ACHN (cell line): ENCODE results near the gene DCBLD2.
A peak's percentile ranks its signal among the peaks of the same experiment; 100 is the strongest.

Experiments
- DNase-seq: peaks from one replicate; pipeline ENCODE4 v3.0.0-alpha.2; 2015
- in situ Hi-C: cut with HindIII; loops from 2 replicates; pipeline ENCODE4 v1.10.0; 2017; ENCODE audit warnings: low sequenced_read_pairs, low pct_ligation_motif_present, low pct_unique_long_range_greater_than_20kb

Gene DCBLD2

DNA sequence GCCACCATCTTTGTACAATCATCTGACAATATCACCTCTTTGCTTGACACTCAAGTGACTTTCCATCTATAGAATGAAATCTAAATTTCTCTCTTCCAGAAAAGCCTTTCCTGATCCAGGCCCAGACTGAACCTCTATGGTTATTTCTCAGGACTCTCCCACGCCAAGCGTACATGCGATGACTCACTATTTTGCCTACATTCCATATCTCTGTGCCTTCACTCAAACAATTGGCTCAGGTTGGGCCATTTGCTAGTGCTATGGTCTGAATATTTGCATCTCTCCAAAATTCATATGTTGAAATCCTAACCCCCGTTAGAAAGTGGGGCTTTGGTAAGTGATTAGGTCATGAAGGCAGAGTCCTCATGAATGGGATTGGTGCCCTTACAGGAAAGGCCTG lies 94.5 kb downstream of the DCBLD2 start:
- DNase-seq: no peak
- in situ Hi-C loops: no loop called here

DNA sequence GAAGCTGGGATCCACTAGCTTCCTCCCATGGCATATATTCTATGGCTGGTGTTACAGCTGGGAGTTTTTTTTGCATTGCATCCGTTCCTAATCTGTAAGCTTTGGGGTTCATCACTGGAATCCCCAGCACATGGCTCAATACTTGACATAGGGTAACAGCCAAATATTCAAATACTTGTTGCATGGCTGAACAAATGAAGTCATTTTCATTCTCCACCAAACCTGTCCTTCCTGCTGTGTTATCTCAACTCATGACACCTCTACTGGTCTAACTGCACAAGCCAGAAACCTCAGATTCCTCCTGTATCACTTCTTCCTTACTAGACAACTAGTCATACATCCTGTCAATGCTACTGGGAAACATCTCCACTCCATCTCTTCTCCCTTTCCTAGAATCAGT lies 95.0 kb downstream of the DCBLD2 start:
- DNase-seq: no peak
- in situ Hi-C loops: no loop called here

DNA sequence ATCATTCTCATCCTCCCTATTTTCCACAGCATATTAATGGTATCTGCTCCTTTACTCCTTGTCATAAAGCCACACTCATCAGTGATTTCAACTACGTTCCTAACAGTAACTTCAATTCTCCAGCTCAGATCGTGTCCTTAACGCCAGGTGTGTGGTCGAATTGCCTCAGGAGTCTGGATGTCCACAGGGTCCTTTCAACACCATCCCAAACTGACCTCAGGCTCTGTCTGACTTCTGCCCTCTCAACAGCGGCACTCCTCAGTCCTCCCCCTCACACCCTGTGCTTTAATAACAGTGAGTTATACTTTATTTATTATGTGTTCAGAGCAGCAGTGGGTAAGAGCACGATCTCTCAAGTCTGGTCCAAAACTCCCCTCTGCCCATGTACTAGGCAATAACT lies 95.9 kb downstream of the DCBLD2 start:
- no peak for DNase-seq
- in situ Hi-C loops: no loop called here

DNA sequence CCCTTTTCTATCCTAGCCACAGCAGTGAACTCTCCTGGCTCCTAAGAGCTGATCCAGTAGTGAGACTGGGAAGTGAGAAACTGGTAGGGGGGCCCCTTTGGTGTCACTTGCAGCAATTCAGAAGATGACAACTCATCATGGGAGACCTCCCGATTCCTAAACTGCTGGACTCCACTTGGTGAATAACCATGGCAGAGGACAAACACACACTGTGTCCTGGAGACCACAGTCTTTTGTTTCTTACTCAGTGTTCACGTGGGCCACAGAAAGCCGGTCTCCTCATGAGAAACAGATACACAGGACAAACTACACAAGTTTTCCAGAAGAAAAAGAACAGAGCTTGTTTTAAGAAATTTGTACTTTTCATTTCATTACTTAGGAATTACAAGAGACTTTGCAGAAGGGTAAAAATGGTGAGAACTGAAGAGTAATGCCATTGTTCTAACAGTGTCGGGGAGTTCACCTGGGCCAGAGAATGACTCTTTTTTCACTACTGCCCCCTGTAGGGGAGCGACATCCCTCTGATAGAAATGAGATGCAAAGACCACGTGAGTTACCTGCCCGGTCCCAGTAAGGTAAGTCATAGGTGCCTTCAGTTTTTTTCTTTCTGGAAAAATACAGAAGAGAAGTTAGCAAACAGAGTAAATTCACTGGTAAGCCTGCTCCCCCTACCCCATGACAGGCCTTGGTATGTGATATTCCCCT lies 100.3 kb downstream of the DCBLD2 start:
- in situ Hi-C loops: no loop called here
- peak; percentile 16 for DNase-seq

DNA sequence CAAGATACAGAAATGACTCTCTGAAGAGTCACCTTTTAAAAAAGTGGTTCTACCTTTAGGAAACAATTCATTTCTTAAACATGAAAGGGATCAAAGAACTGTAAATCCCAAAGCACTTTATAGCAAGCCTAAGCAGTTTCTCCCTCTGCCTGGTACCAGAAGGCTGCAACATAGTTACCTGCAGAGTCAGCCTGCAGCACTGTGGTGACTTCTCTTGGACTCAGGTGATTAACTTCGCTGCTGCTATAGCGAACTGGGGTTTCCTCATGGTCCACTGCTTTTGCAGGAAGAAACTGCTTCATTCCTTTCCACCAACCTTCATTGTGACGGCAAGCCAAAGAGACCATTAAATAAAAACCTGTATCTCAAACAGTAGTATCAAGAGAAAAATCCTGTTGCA lies 101.1 kb downstream of the DCBLD2 start:
- DNase-seq: no peak
- in situ Hi-C loops: no loop called here

DNA sequence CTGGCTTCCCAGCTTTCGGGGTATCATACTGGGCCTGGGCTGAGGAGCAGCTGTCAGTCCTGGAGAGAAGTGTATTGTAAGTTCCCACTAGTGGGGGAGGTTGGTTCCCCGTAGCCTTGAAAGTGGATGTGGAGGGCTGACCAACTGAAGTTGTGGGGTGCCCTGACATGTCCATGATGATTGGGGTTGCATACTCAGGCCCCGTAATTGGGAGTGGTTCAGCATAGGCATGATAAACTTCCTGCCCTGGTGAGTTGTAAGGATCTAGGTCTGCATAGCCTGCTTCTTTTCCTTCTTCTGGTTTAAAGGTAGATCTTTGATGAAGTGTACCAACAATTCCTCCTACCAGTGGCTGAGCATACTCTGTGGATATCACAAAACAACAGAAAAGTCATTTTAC lies 102.0 kb downstream of the DCBLD2 start:
- no peak for DNase-seq

DNA sequence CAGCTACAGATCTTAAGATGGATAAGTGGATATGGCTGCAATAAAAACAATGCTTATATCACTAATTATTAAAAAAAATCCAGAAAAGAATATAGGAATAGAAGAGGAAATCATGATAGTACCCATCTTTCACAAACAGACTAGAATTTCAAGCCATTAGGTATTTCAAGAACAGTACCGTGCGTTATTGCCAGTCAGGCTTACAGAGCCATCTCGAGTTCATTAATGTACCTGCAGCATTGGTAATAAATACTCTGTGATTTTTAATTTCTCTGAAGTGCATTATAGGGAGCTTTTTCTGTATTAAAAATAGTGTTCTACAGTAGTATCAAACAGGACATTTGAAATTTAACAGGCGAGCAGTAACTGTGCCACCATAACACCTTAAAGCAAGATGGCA lies 102.7 kb downstream of the DCBLD2 start:
- no peak for DNase-seq
- in situ Hi-C loops: no loop called here

More for the DNA sequence above, 102.0 kb downstream of the DCBLD2 start:
- in situ Hi-C loops: no loop called here

DNA sequence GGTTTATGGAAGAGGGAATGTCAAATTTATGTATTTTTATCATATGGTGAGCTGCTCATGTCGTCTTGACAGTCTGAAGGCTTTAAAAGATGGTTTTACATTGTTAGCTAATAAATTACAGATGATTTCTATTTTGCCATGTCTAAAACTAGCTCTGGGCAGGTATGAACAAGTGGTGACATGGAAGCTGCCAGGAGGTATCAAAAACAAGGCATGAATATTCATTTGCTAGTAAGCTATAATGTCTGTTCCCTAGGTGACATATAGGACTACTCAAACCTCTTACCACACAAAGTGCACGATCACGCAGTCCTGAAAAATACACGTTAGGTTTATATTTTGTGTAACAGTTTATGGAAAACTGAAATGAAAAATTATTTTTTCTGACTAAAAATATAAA lies 103.6 kb downstream of the DCBLD2 start:
- in situ Hi-C loops: no loop called here
- no peak for DNase-seq

DNA sequence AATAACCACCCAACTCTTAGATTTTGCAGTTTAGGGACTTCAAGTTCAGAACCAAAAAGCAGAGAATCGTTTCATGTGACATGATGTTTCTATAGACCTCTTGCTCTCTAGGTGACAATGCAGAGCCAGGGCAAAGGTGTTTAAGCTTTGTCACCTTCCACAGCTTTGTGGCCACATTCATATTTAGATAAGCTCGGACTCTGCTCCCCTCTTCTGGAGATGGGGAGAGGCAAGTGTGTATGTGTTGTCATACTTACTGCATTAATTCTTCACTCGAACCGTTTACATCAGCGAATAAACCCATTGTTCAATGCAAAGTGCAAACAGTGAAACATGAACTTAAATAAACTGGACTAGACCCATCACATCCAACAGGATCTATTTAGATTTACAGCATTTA lies 105.2 kb downstream of the DCBLD2 start:
- in situ Hi-C loops: no loop called here

DNA sequence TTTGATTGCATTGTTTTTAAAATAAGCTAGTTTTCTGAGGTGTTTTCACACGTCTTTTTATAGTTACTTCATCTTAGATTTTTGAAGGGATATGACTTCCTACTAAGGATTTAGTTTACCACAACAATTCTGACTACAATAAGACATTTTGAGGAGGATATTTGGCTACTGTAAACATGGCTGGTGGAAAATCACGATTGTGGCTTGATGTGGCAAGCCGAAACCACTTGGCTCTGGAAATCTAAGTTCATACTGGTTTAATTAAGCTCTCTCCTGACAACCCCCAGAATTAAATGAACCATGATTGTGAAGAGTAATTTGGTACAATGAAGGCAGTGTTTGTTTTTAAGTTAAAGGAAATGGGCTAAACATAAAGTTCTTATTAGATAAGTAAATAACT lies 107.5 kb downstream of the DCBLD2 start:
- in situ Hi-C loops: no loop called here
- DNase-seq: no peak

More for the DNA sequence above, 105.2 kb downstream of the DCBLD2 start:
- DNase-seq: no peak

DNA sequence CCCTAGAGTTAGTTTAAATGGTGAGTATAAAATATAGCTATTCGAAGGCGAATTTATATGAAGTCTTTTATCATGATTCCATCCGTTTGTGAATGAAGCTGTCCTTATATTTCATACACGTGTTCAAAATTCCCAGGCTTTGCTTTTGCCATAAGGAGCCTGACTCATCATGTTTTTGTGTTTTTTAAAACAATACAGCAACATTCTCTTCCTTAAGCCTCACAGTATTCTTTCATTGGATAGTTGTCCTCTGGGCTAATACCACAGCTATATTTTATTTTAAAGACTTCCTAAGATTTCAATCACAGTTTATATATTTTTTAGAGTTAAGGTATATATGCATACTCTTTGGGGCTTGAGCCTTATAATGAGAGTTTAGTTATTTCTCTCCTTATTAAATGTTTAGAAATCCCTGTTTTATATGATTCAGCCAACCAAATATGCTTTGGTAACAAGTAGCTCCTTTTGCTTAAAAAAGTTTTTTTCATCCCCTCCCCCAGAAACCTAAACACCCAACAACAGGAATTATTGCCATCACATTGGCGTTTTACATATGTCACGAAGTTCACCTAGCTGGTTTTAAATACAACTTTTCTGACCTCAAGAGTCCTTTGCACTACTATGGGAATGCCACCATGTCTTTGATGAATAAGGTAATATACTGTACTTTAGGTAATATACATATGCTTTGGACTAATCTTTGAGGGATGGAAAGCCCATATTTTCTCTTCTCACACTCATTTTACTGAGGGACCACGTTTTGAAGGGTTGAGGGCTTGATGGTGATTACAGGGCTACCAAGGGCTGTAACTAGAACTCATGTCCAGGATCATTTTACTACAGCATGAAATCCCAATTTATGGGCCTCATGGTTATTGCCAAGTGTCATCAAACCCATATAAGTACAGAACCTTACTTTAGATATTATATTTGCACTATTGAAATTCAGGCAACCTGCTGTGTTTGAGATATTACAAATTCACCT lies 109.9 kb downstream of the DCBLD2 start:
- in situ Hi-C loops: no loop called here
- no peak for DNase-seq

DNA sequence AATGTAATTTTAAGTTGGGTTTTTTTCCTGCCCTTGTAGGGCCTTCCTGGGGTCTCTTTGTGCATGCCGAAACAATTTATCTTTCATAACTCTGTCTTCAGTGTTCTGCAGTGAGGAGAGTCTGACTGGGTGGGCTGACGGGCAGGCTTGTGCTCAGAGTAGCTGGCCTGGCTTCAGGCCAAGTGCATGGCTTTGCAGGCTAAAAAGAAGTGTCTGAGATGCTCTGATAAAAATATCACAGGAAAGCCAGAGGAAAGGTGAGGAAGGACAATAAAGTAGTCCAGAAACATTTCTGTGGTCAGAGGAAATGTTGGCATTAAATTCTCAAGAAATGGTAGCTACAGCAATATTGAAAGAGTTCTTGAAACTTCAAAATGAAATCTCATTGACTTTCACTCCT lies 112.8 kb downstream of the DCBLD2 start:
- in situ Hi-C loops: no loop called here
- DNase-seq: no peak

DNA sequence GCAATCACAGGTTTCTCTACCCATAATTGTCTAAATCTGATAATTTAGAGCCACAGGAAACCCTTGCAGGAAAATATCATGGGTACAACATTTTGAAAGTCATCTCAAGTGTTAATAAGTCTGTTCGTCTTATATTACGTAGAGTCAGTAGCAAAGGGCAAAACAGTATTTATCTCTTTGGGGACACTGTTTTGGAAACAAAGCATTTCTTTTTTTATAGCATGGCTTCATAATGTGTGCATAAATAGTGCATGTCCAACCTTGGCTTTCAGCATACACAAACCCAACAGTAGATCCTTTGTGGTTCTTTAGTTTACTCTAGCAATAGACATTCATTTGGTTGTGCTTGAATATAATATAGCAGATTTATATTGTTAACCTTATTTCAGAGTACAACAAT lies 114.3 kb downstream of the DCBLD2 start:
- in situ Hi-C loops: no loop called here

DNA sequence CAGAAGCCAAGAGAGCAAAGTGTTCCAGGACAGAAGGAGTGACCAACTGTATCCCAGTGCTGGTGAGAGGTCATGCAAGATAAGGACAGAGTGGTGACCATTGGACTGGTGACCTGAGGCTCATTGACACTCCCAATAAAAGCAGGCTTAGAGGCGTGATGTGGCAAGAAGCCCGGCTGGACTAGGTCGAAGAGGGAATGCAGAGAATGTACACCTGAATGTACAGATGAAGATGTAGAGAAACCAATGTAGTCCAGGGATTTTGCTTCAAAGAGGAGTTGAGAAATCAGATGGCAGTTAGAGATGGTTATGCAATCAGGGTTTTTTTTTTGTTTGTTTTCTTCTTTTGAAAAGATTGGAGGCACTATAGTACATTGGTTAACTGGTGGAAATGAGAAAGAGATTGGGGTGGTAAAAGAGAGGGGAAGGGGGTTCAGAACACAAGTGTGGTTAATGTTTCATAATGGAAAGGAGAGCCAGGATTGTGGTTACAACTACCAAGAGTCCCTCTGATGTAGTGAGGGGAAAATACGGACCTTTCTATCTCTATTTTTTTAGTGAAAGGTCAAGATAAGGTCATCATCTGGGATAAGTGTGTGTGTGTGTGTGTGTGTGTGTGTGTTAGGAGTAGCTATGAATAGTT lies 115.0 kb downstream of the DCBLD2 start:
- no peak for DNase-seq

More for the DNA sequence above, 114.3 kb downstream of the DCBLD2 start:
- DNase-seq: no peak

DNA sequence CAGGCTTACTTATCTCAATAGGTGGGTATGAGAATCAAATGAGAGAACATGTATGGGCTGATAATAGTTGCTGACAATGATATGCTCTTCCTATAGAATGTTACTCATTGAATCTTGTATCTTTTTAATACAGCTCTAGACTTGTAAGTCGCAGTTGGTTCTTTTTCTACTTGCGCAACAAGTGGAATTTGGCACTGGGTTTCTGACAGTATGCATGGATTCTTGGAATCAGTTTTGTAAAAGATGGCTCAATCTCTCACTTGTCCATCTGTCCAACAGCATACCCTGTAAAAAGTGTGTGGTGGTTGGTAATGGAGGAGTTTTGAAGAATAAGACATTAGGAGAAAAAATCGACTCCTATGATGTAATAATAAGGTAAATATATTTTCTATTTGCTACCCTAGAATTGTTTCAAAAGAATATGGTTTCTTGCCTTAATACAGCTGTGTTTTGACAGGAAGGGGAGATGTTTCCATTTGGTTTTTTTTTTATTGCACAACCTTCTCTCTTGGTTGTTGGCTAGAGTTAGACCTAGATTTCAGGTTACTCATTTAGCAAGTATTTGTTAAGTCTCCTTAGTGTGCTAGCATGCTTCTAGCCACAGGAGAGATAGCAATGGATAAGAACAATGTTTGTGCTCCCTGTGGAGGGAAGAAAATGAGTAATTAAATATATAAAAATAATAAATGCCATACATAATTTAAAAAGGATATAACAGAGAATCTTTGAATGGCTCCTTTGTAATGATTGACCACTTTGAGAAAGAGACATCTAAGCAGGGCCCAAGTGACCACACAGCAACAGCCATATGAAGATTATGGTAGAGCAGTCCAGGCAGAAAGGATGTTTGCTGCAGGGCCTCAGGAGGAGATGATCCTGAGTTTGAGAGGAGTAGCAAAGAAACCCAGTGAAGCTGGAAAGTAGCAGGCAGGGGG lies 116.6 kb downstream of the DCBLD2 start:
- in situ Hi-C loops: no loop called here
- DNase-seq: no peak

More for the DNA sequence above, 115.0 kb downstream of the DCBLD2 start:
- in situ Hi-C loops: no loop called here

DNA sequence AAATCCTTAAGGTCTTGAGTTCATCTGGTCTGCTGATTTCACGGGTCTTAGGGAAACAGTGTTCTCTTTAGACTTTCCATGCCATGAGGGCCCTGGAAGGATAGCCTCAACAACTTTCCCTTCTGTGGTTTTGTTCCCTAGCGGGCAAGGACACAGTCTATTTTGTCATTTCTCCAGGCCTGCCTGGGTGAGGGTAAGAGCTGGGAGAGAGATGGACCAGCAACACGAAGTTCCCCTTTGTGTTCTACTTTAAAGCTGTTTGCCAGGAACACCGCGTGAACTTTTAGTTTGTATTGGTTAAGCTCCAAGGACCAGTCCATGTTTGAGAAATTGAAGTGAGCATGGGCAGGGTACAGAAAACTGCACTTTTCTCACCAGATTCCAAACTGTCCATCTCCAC lies 117.5 kb downstream of the DCBLD2 start:
- in situ Hi-C loops: no loop called here
- DNase-seq: no peak

DNA sequence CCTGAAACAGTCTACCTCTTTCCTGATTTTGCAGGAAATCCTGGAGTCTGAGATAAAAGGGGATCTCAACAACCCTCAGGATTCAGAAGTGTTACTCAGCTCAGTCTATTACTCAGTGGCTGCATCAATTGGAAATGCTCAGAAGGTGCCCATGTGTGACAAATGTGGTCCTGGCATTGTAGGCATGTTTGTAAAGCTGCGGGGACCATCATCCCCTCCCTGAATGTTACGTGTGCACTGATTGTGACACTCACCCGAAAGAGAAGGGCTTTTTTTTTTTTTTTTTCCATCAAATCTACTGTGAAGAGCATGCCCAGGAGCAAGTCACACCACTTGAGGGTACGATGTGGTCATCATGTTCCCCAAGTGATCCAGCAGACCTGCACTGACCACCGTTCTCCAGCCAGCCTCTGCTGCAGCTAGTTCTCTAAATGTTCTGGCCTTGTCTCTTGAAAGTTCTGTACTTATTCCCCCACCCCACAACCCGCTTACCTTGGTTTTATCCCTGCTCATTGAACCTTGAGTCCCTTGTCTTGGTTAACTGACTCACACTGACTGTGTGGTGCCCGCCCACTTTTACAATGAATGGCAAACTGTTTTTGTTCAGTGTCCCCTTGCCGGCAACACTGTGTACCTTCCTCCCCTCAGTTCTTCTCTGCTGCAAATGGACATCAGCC lies 118.5 kb downstream of the DCBLD2 start:
- peak; percentile 33 for DNase-seq
- in situ Hi-C loops: no loop called here

DNA sequence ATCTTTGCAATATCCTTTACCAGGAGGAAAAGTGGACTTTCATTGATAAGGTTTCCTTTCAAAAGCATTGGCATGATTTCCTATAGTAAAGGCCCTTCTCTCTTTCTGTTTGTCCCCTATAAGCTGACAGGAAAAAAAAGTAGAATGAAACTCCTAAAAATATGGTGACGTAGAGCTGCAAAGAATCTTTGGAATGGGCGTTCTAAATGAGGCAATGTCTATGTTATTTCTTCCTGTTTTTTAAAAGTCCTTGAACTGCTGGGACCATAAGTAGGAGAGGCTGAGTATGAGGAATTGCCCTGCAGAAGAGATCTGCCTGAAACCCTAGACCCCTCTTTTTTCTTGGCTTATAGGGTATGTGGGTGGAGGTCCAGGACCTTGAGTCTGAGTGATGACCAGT lies 121.2 kb downstream of the DCBLD2 start:
- DNase-seq: no peak
- in situ Hi-C loops: no loop called here
